DMS53 treated with DMSO at 0.1 percent for 48 hours (cell line): Measurements from ENCODE around the gene C19orf47.

Experiments used
- DNase-seq: peaks from one replicate; lab custom pipeline; 2025; ENCODE audit not compliant: unreplicated experiment; lab: John Stamatoyannopoulos, UW

C19orf47 gene, protein sequence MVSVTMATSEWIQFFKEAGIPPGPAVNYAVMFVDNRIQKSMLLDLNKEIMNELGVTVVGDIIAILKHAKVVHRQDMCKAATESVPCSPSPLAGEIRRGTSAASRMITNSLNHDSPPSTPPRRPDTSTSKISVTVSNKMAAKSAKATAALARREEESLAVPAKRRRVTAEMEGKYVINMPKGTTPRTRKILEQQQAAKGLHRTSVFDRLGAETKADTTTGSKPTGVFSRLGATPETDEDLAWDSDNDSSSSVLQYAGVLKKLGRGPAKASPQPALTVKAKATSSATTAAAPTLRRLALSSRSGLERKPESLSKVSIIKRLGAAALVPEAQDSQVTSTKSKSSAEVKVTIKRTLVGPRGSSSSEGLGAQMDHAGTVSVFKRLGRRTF

DNA sequence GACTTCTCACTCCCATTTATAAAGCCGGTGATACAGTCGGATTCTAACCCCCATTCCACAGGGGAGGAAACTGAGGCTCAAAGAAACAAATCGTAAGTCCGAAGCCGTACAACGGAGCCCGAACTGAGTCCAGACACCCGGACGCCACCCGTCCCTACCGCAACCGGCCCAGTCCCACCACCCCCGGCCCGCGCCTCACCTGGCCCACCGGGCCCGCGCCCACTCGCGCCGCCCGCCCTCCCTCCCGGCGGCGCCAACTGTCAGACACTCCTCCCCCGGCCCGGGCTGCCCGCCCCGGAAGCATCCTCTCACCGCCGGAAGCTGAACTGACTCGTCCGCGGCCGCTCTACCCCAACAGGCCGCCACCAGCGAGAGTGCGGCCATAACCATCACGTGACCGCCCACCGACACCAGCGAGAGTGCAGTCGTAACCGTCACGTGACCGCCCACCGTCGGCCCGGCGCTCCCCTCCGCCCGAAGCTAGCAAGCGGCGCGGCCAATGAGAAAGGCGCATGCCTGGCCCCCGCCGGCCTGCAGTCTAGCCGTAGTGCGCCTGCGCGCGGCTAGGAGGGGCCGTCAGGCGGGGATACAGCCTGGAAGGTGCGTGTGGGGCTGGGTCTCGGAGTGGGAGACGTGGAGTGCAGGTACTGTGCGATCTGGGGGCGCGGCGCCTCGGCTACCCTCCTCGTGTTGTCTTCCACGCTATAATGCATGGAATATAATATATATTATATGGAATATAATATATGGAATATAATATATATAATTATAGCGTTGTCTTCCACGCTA, at the start of gene C19orf47, which contains the start of gene PLD3:
Gene C19orf47 (minus strand): TSS at position 273 of the 789 bp plus-strand sequence. CDS start 6,540 bp downstream, outside the sequence.
Gene PLD3 (plus strand): TSS at position 571 of the 789 bp plus-strand sequence. CDS start 17,789 bp downstream, outside the sequence.
- DNase-seq: peak; percentile 99

DNA sequence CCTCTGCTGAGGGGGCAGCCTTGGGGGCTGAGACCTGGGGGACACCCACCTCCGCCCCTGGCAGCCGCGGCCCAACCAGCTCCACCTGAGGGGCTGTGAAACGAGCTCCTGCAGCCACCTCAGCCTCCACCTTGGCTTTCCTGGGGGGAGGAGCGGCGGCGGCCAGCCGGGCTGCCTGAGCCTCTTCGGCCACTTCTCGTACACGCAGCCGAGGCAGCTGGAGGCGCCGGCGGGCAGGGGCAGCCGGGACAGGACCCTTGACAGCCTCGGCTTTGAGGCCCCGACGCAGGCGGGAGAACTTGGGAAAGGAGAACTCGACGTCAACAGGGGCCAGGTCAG, 49.3 kb upstream of the C19orf47 start:
- no peak for DNase-seq

DNA sequence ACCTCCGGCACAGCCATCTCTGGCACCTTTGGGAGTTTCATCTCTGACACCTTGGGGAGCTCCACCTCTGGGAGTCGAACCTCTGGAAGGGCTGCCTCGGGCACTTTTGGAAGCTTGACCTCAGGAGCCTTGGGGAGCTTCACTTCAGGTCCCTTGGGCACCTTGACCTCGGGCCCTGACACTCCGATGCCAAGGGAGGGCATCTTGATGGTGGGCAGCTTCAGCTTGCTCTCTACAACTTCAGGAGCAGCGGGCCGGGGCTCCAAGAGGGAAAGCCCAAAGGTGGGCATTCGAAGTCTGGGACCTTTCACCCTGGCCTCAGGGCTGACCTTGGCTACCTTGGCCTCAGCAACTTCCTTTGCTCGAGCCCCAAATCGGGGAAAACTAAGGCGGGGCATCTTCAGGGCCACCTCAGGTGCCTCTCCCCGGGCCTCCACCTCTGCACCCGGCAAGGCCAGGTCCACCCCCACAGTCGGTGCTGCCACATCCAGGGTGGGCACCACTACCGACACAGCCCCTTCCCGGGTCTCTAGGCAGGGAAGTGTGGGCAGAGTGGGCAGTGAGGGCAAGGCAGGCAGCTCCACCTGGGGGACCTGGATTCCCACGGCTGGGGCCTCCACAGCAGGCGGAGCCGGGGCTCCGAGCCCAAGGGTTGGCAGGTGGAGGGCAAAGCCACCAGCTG, 48.8 kb upstream of the C19orf47 start:
- DNase-seq: no peak

DNA sequence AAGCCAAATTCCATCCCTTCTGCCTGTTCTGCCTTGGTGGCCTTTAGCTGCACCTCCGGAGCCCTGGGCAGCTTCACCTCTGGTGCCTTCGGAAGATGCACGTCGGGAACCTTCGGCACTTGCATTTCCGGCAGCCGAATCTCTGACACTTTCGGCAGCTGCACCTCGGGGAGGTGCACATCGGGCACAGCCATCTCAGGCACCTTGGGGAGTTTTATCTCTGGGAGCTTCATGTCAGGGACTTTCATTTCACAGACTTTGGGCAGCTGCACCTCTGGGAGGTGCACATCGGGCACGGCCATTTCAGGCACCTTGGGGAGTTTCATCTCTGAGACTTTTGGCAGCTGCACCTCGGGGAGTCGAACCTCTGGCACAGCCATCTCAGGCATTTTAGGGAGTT, 47.8 kb upstream of the C19orf47 start:
- DNase-seq: no peak

DNA sequence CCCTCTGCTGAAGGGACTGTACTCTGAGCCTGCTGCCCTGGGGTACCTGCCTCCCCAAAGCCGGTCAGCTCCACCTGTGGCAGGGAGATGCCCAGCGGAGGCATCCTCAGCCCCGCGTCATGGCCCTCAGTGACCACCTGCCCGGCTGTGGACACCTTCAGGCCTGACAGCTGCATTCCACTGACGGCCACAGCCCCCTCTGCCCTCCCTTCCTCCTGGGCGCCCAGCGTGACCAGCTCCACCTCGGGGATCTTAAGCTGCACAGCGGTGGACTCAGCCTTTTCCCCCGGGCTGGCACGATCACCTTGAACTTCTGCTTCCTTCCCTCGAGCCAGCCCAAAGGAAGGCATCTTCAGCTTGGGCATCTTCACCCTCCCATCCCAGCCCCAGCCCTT, 46.6 kb upstream of the C19orf47 start:
- no peak for DNase-seq

DNA sequence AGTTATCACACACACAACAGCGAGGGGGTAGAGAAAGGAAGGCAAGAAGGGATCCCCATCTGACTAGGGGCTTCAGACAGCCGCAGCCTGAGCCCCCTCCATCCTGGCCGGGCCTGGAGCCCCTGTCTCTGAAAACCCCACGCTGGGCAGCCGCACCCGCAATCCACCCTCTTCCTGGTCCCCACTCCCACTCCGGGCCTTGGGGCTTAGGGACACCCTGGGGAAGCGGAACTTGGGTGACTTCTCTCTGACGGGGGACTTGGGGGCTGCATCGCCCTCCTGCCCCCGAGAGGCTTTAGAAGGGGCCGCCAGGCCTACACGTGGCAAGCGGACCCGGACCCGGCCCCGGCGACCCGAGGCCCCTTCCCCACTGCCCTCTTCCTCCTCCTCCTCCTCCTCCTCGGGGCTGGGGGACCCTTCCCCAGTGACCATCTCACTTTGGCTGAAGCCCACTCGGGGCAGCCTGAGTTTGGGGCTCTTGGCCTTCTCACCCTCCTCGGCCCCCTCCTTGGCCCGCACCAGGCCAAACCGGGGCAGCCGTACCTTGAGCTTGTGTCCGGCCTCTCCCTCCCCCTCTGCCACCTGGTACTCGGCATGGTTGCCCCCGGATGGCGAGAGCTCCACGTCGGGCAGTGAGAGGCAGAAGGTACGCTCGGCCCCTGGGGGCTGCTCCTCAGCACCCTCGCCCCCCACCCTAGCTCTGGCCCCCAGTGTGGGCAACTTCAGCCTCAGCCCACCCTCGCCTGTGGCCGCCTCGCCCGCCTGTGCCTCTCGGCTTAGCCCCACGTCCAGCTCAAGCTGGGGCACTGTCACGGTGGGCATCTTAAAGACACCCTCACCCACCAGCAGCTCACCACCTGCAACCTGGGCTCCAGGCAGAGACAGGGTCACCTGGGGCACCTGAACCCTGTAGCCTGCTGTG, 46.0 kb upstream of the C19orf47 start:
- DNase-seq: no peak

DNA sequence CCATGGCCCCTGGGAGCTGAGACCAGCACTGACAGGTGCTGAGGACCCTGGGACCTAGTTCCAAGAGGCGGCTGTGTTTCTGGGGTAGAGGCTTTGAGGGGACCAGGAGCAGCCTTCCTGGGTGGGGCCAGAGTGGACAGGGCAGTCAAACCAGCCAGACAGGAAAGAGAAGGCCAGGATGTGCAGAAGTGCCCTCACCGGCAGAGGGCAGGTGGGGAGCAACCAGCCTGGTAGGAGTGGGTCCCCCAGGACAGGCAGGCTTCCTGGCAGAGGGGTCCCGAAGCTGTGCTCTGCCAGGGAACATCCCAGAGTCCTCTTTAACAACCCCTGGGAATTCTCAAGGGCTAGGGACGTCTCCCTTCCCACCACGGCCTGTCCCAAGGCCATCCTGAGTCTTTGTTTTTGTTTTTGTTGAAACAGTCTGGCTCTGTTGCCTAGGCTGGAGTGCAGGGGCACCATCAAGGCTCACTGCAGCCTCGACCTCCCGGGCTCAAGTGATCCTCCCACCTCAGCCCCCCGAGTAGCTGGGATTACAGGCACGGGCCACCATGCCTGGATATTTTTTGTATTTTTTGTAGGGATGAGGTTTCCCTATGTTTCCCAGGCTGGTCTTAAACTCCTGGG, 44.8 kb upstream of the C19orf47 start:
- DNase-seq: peak; percentile 75

DNA sequence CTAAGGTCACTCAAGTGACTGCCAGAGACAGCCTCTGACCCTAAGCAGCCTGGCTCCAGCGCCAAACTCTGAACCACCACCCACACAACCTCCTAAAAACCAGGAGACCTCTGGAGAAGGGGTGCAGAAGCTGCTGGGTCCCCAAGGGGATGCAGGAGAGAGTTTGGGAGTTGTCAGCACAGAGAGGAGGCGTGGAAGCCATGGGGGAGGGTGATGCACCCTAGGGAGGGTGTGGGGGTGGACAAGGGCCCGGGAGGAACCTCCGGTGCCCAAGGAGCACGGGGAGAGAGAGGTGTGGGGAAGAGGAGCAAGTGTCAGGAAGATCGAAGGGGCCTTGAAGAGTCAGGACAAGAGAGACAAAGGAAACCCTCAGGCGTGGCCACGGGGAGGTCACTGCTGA, 43.9 kb upstream of the C19orf47 start:
- no peak for DNase-seq

DNA sequence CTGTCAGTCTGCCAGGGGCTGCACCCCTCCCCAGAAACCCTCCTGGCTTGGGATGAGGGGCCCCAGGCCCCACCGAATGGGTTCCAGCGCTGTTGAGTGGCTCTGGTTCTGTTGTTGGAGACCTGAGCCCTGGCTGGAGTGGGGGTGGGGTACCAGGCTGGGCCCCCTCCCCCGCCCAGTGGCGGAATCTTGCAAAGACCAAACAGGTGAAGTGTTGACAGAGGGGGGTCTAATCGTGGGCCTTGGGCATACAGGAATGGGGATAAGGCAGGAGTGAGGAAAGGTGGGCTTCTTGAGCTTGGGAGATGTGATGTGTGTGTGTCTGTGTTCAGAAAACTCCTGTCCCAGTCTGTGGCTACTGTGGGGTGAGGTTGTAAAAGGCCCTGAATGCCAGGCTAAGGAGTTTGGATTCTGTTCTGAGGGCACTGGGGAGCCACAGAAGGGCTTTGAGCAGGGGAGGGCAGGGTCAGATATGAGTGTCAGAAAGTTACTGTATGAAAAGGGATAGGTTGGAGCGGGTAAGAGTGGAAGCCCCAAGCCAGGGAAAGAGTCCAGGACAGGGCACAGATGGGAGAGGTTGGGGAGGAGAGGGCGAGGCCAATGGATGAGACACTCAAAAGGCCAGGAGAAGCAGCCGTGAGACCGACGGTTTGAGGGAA, 42.0 kb upstream of the C19orf47 start, which contains the start of gene HIPK4:
Gene HIPK4 (minus strand): TSS at position 98 of the 659 bp plus-strand sequence. CDS start 279 bp downstream, outside the sequence.
- DNase-seq: no peak

DNA sequence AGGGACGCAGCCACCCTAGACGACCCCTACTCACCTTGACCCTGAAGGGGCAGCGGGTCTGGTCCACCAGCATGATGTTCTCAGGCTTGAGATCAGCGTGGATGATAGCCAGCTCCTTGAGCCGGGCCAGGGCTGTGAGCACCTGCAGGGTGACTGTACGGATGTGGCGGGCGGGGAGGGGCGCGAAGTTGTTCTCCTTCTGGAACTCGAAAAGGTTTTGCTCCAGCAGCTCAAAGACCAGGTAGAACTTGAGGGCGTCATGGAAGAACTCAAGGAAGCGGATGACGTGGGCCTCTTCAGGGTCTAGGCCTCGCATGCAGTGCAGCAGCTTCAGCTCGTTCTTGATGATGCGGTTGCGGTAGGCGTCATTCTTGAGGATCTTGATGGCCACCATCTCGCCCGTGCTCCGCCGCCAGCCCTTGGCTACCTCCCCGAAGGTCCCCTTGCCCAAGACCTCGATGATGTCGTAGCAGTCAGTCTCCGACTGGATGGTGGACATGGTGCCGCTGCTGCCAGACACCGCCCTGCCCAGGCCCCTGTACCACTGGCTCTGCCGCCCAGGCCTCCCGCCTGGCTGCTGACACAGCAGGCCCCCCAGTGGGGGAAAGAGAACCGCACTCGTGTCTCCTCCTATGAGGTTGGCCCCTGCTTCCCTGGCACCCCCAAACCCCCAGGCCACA, 41.3 kb upstream of the C19orf47 start:
- DNase-seq: no peak

DNA sequence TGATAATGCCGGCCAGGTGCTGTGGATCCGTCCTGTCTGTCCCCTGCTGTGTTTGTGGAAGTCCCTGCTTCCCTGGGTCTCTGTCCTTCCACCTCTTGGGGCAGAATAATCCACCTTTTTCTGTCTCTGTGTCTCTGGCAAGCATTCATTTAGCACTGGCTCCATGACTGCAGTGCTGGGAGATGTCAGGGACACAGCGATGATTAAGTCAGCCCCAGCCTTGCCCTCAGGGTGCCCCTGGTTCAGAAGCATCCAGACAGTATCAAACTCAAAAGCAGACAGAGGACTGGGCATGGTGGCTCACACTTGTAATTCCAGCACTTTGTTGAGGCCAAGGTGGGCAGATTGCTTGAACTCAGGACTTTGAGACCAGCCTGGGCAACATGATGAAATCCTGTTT, 40.3 kb upstream of the C19orf47 start:
- DNase-seq: no peak

DNA sequence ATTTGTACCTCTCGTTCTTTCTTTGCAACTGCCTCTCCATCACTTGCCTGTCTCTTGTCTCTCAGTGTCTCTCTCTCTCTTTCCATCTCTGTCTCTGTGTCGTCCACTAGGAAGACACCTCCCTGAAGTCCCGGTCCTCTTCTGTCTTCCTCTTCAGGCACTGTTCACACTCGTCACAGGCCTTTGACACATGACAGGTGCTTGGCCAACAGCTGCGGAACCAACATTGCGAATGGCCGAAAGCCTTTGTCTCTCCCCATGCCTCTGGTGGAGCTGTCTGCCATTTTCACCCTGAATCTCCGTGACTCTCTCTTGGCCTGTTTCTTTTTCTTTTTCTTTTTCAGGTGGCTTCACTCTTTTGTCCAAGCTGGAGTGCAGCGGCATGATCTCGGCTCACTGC, 39.0 kb upstream of the C19orf47 start:
- DNase-seq: no peak

DNA sequence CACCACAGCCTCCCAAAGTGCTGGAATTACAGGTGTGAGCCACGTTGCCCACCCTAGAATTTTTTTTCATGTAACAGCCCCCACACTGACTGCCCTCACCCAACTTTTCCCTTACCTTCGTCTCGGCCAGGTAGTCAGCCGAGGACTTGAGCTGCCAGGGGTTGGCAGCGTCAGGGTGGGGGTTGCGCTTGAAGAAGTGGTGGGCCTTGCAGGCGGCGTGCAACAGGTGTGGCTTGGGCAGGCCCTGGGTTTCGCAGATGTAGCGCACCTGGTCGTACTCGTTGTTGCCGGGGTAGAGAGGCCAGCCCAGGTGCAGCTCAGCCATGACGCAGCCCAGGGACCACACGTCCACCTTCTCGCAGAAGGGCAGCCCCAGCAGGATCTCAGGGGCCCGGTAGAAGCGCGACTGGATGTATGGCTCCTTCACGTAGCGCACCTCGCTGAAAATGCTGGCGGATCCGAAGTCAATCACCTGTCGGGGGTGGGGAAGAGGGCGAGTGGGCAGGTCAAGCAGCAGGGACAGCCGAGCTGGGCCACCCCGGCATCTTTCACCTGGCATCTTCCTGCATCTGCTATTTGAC, 35.6 kb upstream of the C19orf47 start:
- DNase-seq: no peak

DNA sequence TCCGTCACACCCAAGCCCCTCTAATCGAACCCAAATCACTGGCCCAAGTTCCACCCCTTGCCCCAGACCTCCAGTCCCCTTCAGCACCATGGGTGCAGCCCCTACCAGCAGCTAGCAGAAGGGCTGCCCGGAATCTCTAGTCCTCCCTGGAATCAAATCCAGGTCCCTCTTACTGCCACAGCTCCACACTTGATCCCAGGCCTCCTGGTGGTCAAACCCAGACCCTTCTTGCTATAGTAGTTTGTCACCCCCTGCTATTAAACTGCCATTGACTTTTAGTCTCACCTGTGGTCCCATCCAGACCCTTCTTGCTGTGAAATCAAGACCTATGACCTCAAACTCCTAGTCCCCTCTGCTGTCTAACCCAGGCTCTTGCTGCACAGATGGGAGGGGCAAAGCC, 33.1 kb upstream of the C19orf47 start:
- DNase-seq: no peak

DNA sequence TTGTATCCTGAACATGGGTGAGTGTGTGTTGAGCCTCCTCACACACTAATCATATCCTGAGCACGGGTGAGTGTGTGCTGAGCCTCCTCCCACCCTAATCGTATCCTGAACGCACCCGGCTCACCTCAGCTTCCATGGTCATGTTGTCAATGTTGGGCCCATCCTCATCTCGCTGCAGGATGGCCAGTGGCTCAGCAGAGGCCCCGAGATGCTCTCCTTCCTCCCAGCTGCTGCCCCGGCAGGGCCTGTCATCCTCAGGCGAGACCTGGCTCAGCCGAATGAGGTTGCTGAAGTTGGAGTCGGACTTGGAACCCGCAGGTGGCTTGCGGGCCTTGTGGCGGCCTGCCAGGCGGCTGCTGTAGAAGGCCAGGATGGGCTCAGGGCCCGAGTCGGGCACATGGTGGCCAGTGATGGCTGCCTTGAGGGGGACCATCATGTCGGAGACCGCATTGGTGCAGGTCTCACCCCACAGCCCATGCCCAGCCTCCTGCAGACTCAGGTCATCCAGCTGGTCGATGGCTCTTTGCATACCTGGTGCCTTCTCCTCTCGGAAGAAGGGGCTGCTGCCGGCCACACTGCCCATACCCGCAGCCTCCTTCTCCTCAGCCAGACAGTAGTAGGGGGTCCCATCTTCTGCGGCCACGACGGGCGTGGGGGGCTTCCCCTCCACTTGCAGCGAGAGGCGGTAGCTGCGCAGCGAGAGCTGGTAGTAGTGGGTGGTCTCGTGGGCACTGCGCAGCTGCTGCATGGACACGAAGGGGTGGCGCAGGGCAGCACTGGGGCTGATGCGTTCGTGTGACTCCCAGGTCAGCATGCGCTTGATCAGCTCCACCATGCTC, 32.2 kb upstream of the C19orf47 start:
- DNase-seq: no peak

DNA sequence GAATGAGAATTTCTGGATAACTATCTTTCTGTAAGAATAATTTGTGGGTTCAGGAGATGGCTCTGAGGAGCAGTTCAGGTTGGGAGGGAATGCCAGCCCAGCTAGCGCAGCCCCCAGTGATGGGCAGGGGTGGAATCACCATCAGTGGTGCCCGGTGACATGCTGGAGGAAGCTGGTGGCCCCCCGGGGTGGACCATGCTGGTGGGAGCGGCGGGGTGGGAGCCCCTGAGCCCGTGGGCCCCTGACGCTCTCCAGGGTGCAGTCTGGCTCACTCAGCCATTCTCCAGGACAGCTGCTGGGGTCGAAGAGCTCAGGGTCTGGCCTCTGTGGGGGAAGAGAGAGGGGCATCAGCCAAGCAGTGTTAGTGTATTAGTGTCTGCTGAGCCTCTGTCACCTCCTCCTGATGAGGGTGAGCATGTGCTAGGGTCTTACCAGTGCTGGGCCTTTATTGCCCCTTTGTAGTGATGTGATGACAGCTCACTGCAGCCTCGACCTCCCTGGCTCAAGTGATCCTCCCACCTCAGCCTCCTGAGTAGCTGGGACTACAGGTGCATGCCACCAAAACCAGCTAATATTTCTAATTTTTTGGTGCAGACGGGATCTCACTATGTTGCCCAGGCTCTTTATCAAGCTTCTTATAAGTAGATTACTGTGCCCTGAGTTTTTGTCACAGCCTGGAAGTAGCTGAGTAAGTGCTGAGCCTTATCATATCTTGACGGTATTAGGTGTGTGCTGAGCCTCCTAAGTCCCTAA, 31.4 kb upstream of the C19orf47 start:
- no peak for DNase-seq

DNA sequence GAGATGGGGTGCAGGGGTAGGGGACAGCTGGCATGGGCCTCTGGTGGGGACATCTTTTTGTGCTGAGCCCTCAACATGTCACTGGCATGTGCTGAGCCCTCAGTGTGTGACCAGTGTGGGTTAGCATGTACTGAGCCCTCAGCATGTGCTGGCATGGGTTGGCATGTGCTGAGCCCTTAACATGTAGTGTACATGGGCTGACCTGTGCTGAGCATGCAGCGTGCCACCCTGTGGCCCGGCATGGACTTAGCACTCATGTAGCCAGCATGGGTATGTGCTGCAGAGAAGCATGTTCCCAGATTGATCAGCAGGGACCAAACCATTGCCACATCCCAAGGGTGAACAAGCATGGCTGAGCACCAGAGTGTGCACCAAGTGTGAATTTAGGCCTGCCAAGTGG, 30.3 kb upstream of the C19orf47 start:
- DNase-seq: no peak
